OCI-LY1 (cell line): ENCODE measurements around the gene DGKB.

ENCODE experiments used
- H2AFZ ChIP-seq: fragments of 200-600 bp; sonication (generic), shearing (Covaris generic); 2 replicates; pipeline ENCODE4 v1.6.0; 2014; ENCODE audit warnings: antibody characterized with exemption, mild to moderate bottlenecking, low read length
- H3F3A ChIP-seq: fragments of 200-600 bp; sonication (generic), shearing (Covaris generic); 2 replicates; pipeline ENCODE4 v1.6.0; 2014; ENCODE audit warnings: mild to moderate bottlenecking, antibody characterized with exemption, low read length, moderate library complexity; ENCODE audit not compliant: insufficient read depth
- H3K27ac ChIP-seq: fragments of 200-600 bp; sonication (generic); 2 replicates; pipeline ENCODE4 v1.5.1; 2014; ENCODE audit warnings: low read length, mixed run types, mild to moderate bottlenecking, low read depth; ENCODE audit not compliant: poor library complexity, severe bottlenecking
- H3K27me3 ChIP-seq: fragments of 200-600 bp; sonication (generic); 2 replicates; pipeline ENCODE4 v1.6.0; 2014; ENCODE audit warnings: antibody characterized with exemption, mild to moderate bottlenecking, low read length, moderate library complexity; ENCODE audit not compliant: insufficient read depth
- H3K36me3 ChIP-seq: fragments of 200-600 bp; sonication (generic); 2 replicates; pipeline ENCODE4 v1.6.1; 2014; ENCODE audit warnings: mild to moderate bottlenecking, antibody characterized with exemption, low read length, moderate library complexity, mixed read lengths; ENCODE audit not compliant: insufficient read depth
- H3K4me1 ChIP-seq: fragments of 200-600 bp; sonication (generic); 2 replicates; pipeline ENCODE4 v1.5.1; 2014; ENCODE audit warnings: mild to moderate bottlenecking, low read length, moderate library complexity; ENCODE audit not compliant: insufficient read depth, severe bottlenecking
- H3K4me2 ChIP-seq: fragments of 200-600 bp; sonication (generic), shearing (Covaris generic); 2 replicates; pipeline ENCODE4 v1.6.1; 2014; ENCODE audit warnings: low read length
- H3K4me3 ChIP-seq: fragments of 200-600 bp; sonication (generic); 2 replicates; pipeline ENCODE4 v1.5.1; 2014; ENCODE audit warnings: low read length, low read depth, mild to moderate bottlenecking, mixed read lengths; ENCODE audit not compliant: poor library complexity, severe bottlenecking
- H3K79me2 ChIP-seq: fragments of 200-600 bp; shearing (Covaris generic); 2 replicates; pipeline ENCODE4 v1.6.1; 2016; ENCODE audit warnings: mixed run types, low read length, mixed read lengths; ENCODE audit not compliant: insufficient read depth
- H3K9ac ChIP-seq: fragments of 200-600 bp; sonication (generic), shearing (Covaris generic); 2 replicates; pipeline ENCODE4 v1.6.1; 2014; ENCODE audit warnings: mild to moderate bottlenecking, low read length, mixed read lengths
- H3K9me2 ChIP-seq: fragments of 200-600 bp; sonication (generic), shearing (Covaris generic); 2 replicates; pipeline ENCODE4 v1.6.1; 2014; ENCODE audit warnings: low read depth, mild to moderate bottlenecking, low read length, mixed read lengths
- H3K9me3 ChIP-seq: fragments of 200-600 bp; shearing (Covaris generic); 2 replicates; pipeline ENCODE4 v1.6.1; 2014; ENCODE audit warnings: low read length, mixed read lengths
- H4K20me1 ChIP-seq: fragments of 200-600 bp; sonication (generic), shearing (Covaris generic); 2 replicates; pipeline ENCODE4 v1.6.0; 2016; ENCODE audit warnings: mild to moderate bottlenecking, low read length; ENCODE audit not compliant: insufficient read depth
- EZH2 ChIP-seq: fragments of 200-600 bp; sonication (generic), shearing (Covaris generic); IDR thresholded peaks from 2 replicates; pipeline ENCODE4 v1.8.0; 2017; ENCODE audit warnings: borderline replicate concordance, mixed run types, mild to moderate bottlenecking, antibody characterized with exemption, low read length, moderate library complexity, mixed read lengths
- TF ChIP-seq, protein P1 (sequence below): fragments of 200-600 bp; sonication (generic), shearing (Covaris generic); IDR thresholded peaks from 2 replicates; pipeline ENCODE4 v1.5.1; 2017; ENCODE audit warnings: mild to moderate bottlenecking, antibody characterized with exemption, low read length, moderate library complexity, mixed read lengths

The DGKB gene

DNA sequence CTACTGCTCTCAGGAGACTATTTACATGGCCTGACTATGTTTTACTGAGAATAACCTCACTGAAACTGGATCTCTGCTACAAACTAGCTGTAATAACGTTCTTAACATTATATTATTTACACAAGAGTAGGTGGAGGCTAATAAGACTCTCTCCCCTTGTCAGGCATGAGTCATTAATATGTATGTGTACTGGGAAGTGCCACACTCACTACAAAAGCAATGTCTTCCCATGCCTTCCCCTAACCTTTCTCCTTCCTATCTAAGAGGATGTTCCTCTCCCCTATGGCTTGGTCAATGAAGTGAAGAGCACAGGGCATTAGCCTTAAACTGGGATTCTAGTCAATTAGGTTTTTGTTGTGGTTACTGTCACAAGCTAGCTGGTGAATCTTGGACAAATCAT lies 147.9 kb downstream of the DGKB start:
- no peak overlapping the region for H3K4me2 ChIP-seq
- no peaks in the 10 kb centered on the region for H3K4me1 ChIP-seq
- no peaks in the 10 kb centered on the region for H3K79me2 ChIP-seq
- TF ChIP-seq, protein P1, sequence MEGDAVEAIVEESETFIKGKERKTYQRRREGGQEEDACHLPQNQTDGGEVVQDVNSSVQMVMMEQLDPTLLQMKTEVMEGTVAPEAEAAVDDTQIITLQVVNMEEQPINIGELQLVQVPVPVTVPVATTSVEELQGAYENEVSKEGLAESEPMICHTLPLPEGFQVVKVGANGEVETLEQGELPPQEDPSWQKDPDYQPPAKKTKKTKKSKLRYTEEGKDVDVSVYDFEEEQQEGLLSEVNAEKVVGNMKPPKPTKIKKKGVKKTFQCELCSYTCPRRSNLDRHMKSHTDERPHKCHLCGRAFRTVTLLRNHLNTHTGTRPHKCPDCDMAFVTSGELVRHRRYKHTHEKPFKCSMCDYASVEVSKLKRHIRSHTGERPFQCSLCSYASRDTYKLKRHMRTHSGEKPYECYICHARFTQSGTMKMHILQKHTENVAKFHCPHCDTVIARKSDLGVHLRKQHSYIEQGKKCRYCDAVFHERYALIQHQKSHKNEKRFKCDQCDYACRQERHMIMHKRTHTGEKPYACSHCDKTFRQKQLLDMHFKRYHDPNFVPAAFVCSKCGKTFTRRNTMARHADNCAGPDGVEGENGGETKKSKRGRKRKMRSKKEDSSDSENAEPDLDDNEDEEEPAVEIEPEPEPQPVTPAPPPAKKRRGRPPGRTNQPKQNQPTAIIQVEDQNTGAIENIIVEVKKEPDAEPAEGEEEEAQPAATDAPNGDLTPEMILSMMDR = no peak
- TF ChIP-seq EZH2 = no peak
- no peak overlapping the region for H3K27ac ChIP-seq
- no peaks in the 10 kb centered on the region for H4K20me1 ChIP-seq
- H2AFZ ChIP-seq = no peak overlapping the region
- H3K9ac ChIP-seq = no peak overlapping the region
- H3K9me3 ChIP-seq = no peaks in the 10 kb centered on the region
- no peaks in the 10 kb centered on the region for H3K9me2 ChIP-seq
- no peaks in the 10 kb centered on the region for H3F3A ChIP-seq
- no peak overlapping the region for H3K4me3 ChIP-seq
- no peaks in the 10 kb centered on the region for H3K36me3 ChIP-seq
- H3K27me3 ChIP-seq = no peaks in the 10 kb centered on the region

DNA sequence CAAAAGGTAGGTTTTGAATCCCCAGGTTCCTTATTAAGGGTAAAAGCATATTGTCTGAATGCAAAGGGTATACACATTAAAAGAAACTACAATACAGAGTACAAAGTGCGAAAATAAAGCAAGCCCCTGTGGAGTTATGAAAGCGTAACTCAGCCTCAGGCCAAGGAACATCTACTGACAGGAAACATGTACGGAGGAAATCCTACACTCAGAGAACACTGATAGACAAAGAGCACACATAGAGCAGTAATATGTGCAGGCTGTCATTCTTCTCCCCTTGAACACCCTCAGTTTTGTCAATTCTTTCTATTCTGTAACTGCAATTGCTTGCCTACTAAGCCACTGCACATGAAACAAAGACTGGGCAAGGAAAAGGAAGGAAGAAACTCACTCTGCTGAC lies 150.2 kb downstream of the DGKB start:
- Histone ChIP-seq H3K4me2 (no peak overlapping the region), H2AFZ (no peak overlapping the region)

DNA sequence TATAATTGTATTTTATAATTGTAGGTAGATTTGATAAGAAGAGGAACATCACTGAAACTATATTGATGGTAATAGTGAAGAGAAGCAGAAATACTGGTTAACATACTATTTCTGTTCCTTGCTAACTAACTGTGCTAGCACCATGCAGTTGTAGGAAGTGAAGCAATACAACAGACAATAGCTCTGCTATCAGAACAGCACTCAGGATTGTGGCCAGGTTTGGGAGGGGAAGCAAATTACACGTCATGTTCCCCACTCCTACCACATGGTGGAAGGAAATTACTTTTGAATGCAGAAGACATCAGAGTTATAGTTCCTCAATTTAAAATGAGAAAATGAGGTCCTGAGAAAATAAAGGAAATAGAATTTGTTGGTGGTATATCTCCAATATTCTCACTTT lies 151.1 kb downstream of the DGKB start:
- H3K9me2 ChIP-seq = no peaks in the 10 kb centered on the region
- H3K27ac ChIP-seq = no peak overlapping the region
- no peak overlapping the region for H2AFZ ChIP-seq
- no peak overlapping the region for H3K4me3 ChIP-seq
- no peaks in the 10 kb centered on the region for H3K27me3 ChIP-seq
- H3K9me3 ChIP-seq = no peaks in the 10 kb centered on the region
- H3K4me2 ChIP-seq = no peak overlapping the region
- no peaks in the 10 kb centered on the region for H3F3A ChIP-seq
- no peak overlapping the region for H3K9ac ChIP-seq
- H3K79me2 ChIP-seq = no peaks in the 10 kb centered on the region
- H3K4me1 ChIP-seq = no peaks in the 10 kb centered on the region
- H4K20me1 ChIP-seq = no peaks in the 10 kb centered on the region
- H3K36me3 ChIP-seq = no peaks in the 10 kb centered on the region
- no peak for TF ChIP-seq EZH2
- TF ChIP-seq, protein P1 = no peak

More for the DNA sequence above, 150.2 kb downstream of the DGKB start:
- no peaks in the 10 kb centered on the region for H3K4me1 ChIP-seq
- H3F3A ChIP-seq = no peaks in the 10 kb centered on the region
- no peaks in the 10 kb centered on the region for H3K79me2 ChIP-seq
- H3K27me3 ChIP-seq = no peaks in the 10 kb centered on the region
- H3K9me2 ChIP-seq = no peaks in the 10 kb centered on the region
- H3K36me3 ChIP-seq = no peaks in the 10 kb centered on the region
- TF ChIP-seq EZH2 = no peak
- TF ChIP-seq, protein P1 = no peak
- H3K9ac ChIP-seq = no peak overlapping the region
- no peaks in the 10 kb centered on the region for H4K20me1 ChIP-seq
- H3K4me3 ChIP-seq = no peak overlapping the region
- no peaks in the 10 kb centered on the region for H3K9me3 ChIP-seq
- no peak overlapping the region for H3K27ac ChIP-seq
